ENCODE data around the gene SLC38A6.

DNA sequence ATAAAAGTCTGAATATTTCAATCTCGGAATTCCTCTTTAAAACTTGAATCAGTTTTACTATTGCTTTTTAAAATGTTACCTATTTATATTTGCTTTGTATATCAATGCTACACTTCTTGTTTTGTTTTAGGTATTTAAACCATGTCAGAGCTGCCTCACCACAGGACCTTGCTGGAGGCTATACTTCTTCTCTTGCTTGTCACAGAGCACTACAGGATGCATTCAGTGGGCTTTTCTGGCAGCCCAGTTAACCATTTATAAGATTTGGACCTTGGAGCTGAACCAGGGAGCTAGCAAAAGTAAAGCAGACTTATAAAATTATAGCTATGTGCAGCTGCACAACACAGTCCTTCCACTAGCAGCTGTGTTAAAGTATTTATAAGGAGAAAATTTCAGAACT, 12.9 kb upstream of the SLC38A6 start:
- no peak for TF ChIP-seq ZNF584 (CRISPR knock-in tag; IDR thresholded peaks at IDR 0.05; ENCODE audit: low read depth)
- TF ChIP-seq RAD21 (CRISPR knock-in tag; conservative IDR thresholded peaks at IDR 0.05 in 1 of 2, IDR thresholded peaks at IDR 0.05 in 1 of 2), result no peak
- no peak for TF ChIP-seq POLR2AphosphoS5 (IDR thresholded peaks at IDR 0.05; ENCODE audit: control insufficient read depth, insufficient read depth, low read depth, low read length)
- no peak for TF ChIP-seq BRF2 (IDR thresholded peaks at IDR 0.05; ENCODE audit: borderline replicate concordance, insufficient read depth, insufficient read length)
- no peak for TF ChIP-seq GABPA (tag; conservative IDR thresholded peaks at IDR 0.05; ENCODE audit: low read depth)

Data from K562 (cell line).